Left ventricle myocardium inferior (tissue), 1 donor: ENCODE measurements around the gene CLSTN1. TPM values are rescaled to one million over a fixed set of nuclear protein-coding genes. Genes with fewer than 3 reads are reported as not detected.
A peak's percentile ranks its signal among the peaks of the same experiment; 100 is the strongest.

Experiments
- DNase-seq: peaks from one replicate; pipeline ENCODE4 v3.0.0-alpha.2; 2020
- H3K27ac ChIP-seq: fragments of 200-600 bp; replicated peaks from 2 replicates; pipeline ENCODE4 v1.8.0; 2021
- H3K27me3 ChIP-seq: fragments of 200-600 bp; 2 replicates; pipeline ENCODE4 v1.8.0; 2021; ENCODE audit warnings: low read depth
- H3K36me3 ChIP-seq: fragments of 200-600 bp; 2 replicates; pipeline ENCODE4 v1.8.0; 2021
- H3K4me1 ChIP-seq: fragments of 200-600 bp; 2 replicates; pipeline ENCODE4 v1.8.0; 2021
- H3K4me3 ChIP-seq: fragments of 200-600 bp; 2 replicates; pipeline ENCODE4 v1.8.0; 2021; ENCODE audit warnings: mild to moderate bottlenecking, moderate library complexity
- H3K9me3 ChIP-seq: fragments of 200-600 bp; replicated peaks from 2 replicates; pipeline ENCODE4 v1.8.0; 2021
- intact Hi-C: fragments of 100-400 bp; cut with micrococcal nuclease; formaldehyde crosslinking; loops from one replicate; pipeline ENCODE4 v1.11.0; 2022
- long read RNA-seq: library from polyadenylated mRNA; unstranded; transcript quantifications from one replicate; pipeline ENCODE4 v2.0.0, GENCODE V29; 2021
- total RNA-seq: library from RNA; stranded (reverse); fragmentation: NEBNext Ultra II Directional; extraction: Animal tissue kit (Norgen Biotek cat#: 25700); gene quantifications from one replicate; pipeline ENCODE4 v1.2.1, GENCODE V29; 2021
- TF ChIP-seq, protein P1 (sequence below): fragments of 200-600 bp; IDR thresholded peaks from 2 replicates; pipeline ENCODE4 v1.8.0; 2021; ENCODE audit warnings: antibody characterized with exemption, mild to moderate bottlenecking, borderline replicate concordance
- donor health status: DM: no; HTN: yes; CAD: no; lungs with severe emphysema.

CLSTN1 gene
- 63.5 TPM for total RNA-seq
- long read RNA-seq, full-length matches to known transcripts = 54 of 125 reads
- long read RNA-seq, partial matches to known transcripts = 51 of 125 reads
- long read RNA-seq, other reads (novel, unspliced or antisense) = 20 of 125 reads

GRCh38 chr1:9823943-9824701 is at the start of gene CLSTN1:
CLSTN1 (minus strand) TSS chr1:9823965; CDS start chr1:9823733, 232 bp downstream.
- peak within 1 kb of the TSS; percentile 90 for H3K27ac ChIP-seq

DNA sequence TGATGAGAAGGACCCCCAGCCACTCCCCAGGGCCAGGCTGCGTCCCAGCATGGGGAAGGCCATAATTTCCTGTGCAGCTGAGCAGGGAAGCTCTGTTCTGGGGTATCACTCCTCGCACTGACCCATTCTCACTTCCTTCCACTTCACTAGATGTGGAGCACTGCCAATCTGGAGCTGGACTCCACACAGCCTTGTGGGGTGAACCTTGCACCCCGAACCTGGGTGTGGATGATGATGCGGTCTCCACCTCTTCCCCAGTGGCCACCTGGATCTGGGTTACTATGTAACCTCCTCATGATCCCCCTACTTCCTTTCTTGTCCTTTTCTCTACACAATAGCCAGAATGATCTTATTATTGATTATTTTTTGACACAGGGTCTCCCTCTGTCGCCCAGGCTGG is 49.6 kb upstream of the CLSTN1 start:
- Histone ChIP-seq H3K4me3 (no peak overlapping the region), H3K27me3 (no peaks in the 10 kb centered on the region), H3K36me3 (peaks cover 31% of the 10 kb centered on the region), H3K27ac (no peak overlapping the region), H3K4me1 (peaks cover 45% of the 10 kb centered on the region), H3K9me3 (no peaks in the 10 kb centered on the region)
- DNase-seq = no peak
- intact Hi-C loops = loop anchor here (10.0 kb wide), 1 partner anchor 71 kb away; the partner anchor contains the start of genes LZIC and NMNAT1
- TF ChIP-seq, protein P1, sequence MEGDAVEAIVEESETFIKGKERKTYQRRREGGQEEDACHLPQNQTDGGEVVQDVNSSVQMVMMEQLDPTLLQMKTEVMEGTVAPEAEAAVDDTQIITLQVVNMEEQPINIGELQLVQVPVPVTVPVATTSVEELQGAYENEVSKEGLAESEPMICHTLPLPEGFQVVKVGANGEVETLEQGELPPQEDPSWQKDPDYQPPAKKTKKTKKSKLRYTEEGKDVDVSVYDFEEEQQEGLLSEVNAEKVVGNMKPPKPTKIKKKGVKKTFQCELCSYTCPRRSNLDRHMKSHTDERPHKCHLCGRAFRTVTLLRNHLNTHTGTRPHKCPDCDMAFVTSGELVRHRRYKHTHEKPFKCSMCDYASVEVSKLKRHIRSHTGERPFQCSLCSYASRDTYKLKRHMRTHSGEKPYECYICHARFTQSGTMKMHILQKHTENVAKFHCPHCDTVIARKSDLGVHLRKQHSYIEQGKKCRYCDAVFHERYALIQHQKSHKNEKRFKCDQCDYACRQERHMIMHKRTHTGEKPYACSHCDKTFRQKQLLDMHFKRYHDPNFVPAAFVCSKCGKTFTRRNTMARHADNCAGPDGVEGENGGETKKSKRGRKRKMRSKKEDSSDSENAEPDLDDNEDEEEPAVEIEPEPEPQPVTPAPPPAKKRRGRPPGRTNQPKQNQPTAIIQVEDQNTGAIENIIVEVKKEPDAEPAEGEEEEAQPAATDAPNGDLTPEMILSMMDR = no peak

More at GRCh38 chr1:9823943-9824701, at the start of gene CLSTN1:
- intact Hi-C loops = no loop called here
- Histone ChIP-seq H3K9me3 (no peaks in the 10 kb centered on the region), H3K4me3 (peak within 1 kb of the TSS; percentile 97), H3K27me3 (no peaks in the 10 kb centered on the region), H3K36me3 (no peaks in the 10 kb centered on the region), H3K4me1 (peaks cover 42% of the 10 kb centered on the region)
- TF ChIP-seq, protein P1 = no peak
- peak; percentile 92 for DNase-seq

- DNase-seq = no peak
- no peak overlapping the region for H3K27ac ChIP-seq
- no peaks in the 10 kb centered on the region for H3K9me3 ChIP-seq
- TF ChIP-seq, protein P1 = no peak
- peaks cover 31% of the 10 kb centered on the region for H3K36me3 ChIP-seq
- H3K4me1 ChIP-seq = peaks cover 40% of the 10 kb centered on the region
- intact Hi-C loops = loop anchor here (10.0 kb wide), 1 partner anchor 72 kb away; the partner anchor contains the start of genes LZIC and NMNAT1
- H3K4me3 ChIP-seq = no peak overlapping the region
- no peaks in the 10 kb centered on the region for H3K27me3 ChIP-seq
These were observed 48.8 kb upstream of the CLSTN1 start for GRCh38 chr1:9872430-9873165.

DNA sequence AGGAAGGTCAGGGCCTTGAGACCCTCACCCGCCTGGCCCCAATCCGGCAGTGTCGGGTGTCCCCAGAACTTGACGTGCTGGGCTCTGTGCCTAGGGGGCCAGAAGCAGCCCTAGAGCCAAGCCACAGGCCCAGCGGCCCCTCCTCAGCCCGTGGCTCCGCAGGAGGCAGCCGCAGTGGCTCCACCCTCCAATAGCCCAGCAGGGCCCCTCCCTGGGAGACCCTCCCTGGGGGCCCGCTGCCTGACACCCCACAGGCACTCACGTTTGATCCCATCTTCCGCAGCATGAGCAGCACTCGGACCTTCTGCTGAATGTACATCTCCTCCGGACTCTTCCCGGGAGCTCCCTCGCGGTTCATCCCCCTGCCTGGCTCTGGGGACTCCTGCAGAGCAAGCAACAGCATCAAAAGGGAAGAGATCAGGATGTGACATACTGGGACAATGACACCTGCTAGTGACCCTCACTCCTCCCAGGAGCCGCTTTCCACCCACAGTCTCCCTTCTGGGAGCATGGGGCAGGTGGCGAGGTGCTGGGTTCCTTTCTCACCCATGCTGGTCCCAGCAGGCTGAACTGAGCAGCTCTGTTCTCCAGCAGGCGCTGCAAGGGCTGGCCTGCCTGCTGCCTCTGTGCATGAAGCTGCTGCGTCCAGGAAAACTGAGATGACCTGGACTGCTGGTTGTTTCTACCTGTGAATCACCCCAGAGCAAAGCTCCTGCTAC is 48.1 kb upstream of the CLSTN1 start:
- no peak overlapping the region for H3K4me3 ChIP-seq
- no peak overlapping the region for H3K27ac ChIP-seq
- no peaks in the 10 kb centered on the region for H3K27me3 ChIP-seq
- peaks cover 31% of the 10 kb centered on the region for H3K36me3 ChIP-seq
- DNase-seq = no peak
- TF ChIP-seq, protein P1 = no peak
- H3K9me3 ChIP-seq = no peaks in the 10 kb centered on the region
- intact Hi-C loops = loop anchor here (10.0 kb wide), 1 partner anchor 73 kb away; the partner anchor contains the start of genes LZIC and NMNAT1
- H3K4me1 ChIP-seq = peaks cover 39% of the 10 kb centered on the region

- Histone ChIP-seq H3K27ac (no peak overlapping the region), H3K9me3 (no peaks in the 10 kb centered on the region), H3K36me3 (peaks cover 36% of the 10 kb centered on the region), H3K4me3 (no peak overlapping the region), H3K4me1 (peaks cover 39% of the 10 kb centered on the region), H3K27me3 (no peaks in the 10 kb centered on the region)
- TF ChIP-seq, protein P1 = no peak
- intact Hi-C loops = loop anchor here (10.0 kb wide), 1 partner anchor 74 kb away; the partner anchor contains the start of genes LZIC and NMNAT1
- DNase-seq = no peak
These were observed 47.3 kb upstream of the CLSTN1 start for GRCh38 chr1:9871021-9871420.
